WTC11 (cell line): Measurements from ENCODE around the gene ERMP1.

Source experiments
- CTCF ChIP-seq: fragments of 200-600 bp; IDR thresholded peaks from 2 replicates; pipeline ENCODE4 v1.8.0; 2022; ENCODE audit warnings: antibody characterized with exemption
- FOXJ3 ChIP-seq: sonication (generic); formaldehyde crosslinking; IDR thresholded peaks from 2 replicates; pipeline ENCODE4 v1.9.0; 2021; ENCODE audit warnings: missing genetic modification reagents, mild to moderate bottlenecking, borderline replicate concordance
- HMGA2 ChIP-seq: fragments of 250-450 bp; sonication (Bioruptor Pico); IDR thresholded peaks from 2 replicates; pipeline ENCODE4 v1.4.0; 2021; ENCODE audit warnings: mild to moderate bottlenecking, moderate library complexity
- NR2C2 ChIP-seq: sonication (generic); formaldehyde crosslinking; IDR thresholded peaks from 2 replicates; pipeline ENCODE4 v1.8.0; 2022; ENCODE audit warnings: mild to moderate bottlenecking, missing genetic modification reagents
- TEAD4 ChIP-seq: sonication (generic); formaldehyde crosslinking; IDR thresholded peaks from 2 replicates; pipeline ENCODE4 v1.8.0; 2022; ENCODE audit warnings: mild to moderate bottlenecking, missing genetic modification reagents
- USF2 ChIP-seq: sonication (generic); formaldehyde crosslinking; IDR thresholded peaks from 2 replicates; pipeline ENCODE4 v1.8.1; 2023; ENCODE audit warnings: mild to moderate bottlenecking, missing genetic modification reagents, moderate library complexity
- ZNF138 ChIP-seq: sonication (generic); formaldehyde crosslinking; conservative IDR thresholded peaks from 2 replicates; pipeline ENCODE4 v1.8.1; 2022; ENCODE audit warnings: mild to moderate bottlenecking, moderate library complexity, missing genetic modification reagents
- ZNF219 ChIP-seq: sonication (generic); formaldehyde crosslinking; IDR thresholded peaks from 2 replicates; pipeline ENCODE4 v1.8.0; 2023; ENCODE audit warnings: missing genetic modification reagents, mild to moderate bottlenecking, borderline replicate concordance

- TF ChIP-seq NR2C2 (no peak), CTCF (no peak), TEAD4 (no peak), USF2 (CRISPR knock-in tag) (no peak), FOXJ3 (no peak), ZNF219 (CRISPR knock-in tag) (no peak), HMGA2 (CRISPR knock-in tag) (no peak), ZNF138 (CRISPR knock-in tag) (no peak)
These were observed 48.9 kb downstream of the ERMP1 start for GRCh38 chr9:5783982-5784381.
